GM12865 (cell line): Measurements from ENCODE around the gene BRSK2.

Experiments used
- DNase-seq: peaks from one replicate; pipeline ENCODE4 v3.0.0; 2010; ENCODE audit warnings: low read depth
- H3K4me3 ChIP-seq: 2 replicates; pipeline ENCODE4 v1.5.1; 2011; ENCODE audit warnings: mild to moderate bottlenecking, low read depth, low read length, control low read depth
- TF ChIP-seq, protein P1 (sequence below): IDR thresholded peaks from 2 replicates; pipeline ENCODE4 v1.5.1; 2011; ENCODE audit warnings: low read length, control low read depth, low read depth, inconsistent platforms; ENCODE audit not compliant: insufficient read depth; ENCODE audit errors: missing control alignments

Gene BRSK2

GRCh38 chr11:1469911-1470680, 80.4 kb downstream of the BRSK2 start:
- no peak overlapping the region for H3K4me3 ChIP-seq
- TF ChIP-seq, protein P1, sequence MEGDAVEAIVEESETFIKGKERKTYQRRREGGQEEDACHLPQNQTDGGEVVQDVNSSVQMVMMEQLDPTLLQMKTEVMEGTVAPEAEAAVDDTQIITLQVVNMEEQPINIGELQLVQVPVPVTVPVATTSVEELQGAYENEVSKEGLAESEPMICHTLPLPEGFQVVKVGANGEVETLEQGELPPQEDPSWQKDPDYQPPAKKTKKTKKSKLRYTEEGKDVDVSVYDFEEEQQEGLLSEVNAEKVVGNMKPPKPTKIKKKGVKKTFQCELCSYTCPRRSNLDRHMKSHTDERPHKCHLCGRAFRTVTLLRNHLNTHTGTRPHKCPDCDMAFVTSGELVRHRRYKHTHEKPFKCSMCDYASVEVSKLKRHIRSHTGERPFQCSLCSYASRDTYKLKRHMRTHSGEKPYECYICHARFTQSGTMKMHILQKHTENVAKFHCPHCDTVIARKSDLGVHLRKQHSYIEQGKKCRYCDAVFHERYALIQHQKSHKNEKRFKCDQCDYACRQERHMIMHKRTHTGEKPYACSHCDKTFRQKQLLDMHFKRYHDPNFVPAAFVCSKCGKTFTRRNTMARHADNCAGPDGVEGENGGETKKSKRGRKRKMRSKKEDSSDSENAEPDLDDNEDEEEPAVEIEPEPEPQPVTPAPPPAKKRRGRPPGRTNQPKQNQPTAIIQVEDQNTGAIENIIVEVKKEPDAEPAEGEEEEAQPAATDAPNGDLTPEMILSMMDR: no peak
- DNase-seq: no peak

- no peak overlapping the region for H3K4me3 ChIP-seq
- no peak for DNase-seq
Measured at GRCh38 chr11:1470681-1471611, 81.2 kb downstream of the BRSK2 start.

DNA sequence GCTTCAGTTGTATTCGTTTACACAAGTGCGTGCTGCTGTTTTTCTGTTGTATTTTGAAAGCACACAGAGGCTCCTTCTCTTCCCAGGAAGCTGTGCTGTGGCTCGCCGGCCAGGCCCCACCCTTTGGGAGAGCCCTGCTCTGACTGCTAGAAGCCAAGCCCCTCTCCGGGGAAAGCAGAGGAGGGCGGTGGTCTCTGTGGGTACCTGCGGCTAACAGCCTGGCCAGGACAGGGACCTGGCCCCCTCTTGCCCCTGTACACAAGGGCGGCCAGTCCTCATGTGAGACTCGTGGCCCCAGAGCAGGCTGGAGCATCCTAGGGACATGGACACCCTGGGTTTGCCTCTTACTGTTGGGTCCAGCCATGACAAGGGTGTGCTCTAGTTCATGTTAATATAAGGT, 82.0 kb downstream of the BRSK2 start:
- TF ChIP-seq, protein P1: no peak
- no peak overlapping the region for H3K4me3 ChIP-seq
- no peak for DNase-seq

More at GRCh38 chr11:1470681-1471611, 81.2 kb downstream of the BRSK2 start:
- TF ChIP-seq, protein P1: no peak

DNA sequence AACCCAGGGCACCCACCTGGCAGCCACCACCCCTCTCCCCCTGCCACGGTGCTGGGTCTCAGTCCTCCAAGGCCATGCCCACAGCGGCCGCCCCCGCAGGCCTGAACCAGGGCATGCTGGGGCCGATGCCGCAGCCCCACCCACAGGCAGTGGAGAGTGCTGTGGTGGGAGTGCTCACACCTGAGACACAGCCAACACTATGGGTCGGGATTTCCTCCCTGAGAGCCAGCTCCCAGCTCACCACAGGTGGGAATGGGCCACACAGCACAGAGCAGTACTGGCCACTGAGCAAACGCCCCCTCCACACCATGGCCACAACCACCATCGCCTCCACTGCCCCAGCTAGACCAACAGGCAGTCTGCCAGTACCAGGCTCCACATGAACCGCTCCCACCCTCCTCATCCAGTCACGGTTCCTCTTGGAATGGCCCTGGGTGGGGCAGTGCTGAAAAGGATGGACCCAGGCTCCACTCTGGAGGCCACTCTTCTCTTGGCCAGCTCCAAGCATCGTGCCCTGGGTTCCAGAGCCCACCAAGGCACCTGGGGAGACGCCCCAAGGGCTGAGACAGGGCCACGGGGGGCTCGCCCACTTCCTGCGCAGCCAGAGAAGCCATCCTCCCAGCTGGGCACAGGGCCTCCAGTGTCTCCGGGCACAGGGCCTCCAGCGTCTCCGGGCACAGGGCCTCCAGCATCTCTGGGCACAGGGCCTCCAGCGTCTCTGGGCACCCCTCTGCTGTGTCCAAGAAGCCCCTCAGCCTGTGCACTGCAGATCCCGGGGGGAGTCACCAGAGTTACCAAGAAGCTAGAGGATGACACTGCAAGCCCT, 82.7 kb downstream of the BRSK2 start:
- TF ChIP-seq, protein P1: no peak
- DNase-seq: no peak
- no peak overlapping the region for H3K4me3 ChIP-seq

DNA sequence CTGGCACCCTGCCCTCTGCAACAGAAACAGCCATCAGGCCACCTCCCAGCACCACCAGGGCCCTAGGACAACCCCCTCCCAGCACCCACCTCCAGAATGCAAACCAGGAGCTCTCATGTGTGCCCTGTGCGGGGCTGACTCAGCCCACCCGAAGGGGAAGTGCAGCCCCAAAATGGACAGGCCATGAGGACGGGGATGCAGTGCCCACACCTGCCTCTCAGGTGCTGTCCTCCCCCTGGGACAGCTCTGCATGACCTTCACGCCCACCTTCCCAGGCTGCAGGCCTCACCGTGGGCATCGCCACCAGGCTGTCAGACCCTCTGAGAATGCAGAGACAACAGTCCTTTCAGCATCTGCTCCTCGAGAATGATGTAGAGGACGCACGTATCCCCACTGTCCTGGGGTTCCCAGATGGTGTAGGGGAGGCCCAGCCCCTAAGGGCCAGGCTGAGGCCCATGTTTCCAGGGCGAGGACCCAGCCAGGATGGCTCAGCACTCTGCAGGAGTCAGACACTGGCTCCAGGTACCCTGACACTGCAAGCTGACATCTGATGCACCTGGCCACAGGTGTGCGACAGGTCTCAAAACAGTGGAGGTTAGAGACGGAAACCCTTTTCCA, 83.4 kb downstream of the BRSK2 start:
- DNase-seq: no peak
- no peak overlapping the region for H3K4me3 ChIP-seq
- TF ChIP-seq, protein P1: no peak

DNA sequence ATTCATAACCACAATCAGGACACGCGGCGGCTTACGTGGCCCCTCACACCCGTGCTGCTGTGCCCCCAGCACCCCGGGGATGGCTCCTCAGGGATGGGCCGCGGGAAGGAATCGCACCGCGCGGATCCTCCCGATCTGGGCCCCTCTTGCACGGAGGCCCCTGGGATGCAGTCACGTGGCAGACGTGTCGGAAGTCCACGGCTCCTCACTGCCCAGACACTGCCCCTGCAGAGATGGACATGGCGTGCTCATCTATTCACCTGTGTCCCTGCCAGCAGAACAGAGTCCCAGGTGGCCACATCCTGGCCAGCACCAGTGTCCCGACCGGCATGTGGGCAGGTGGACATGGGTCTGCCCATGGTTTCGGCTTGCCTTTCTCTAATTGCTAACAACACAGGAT, 84.1 kb downstream of the BRSK2 start:
- DNase-seq: no peak
- H3K4me3 ChIP-seq: no peak overlapping the region
- TF ChIP-seq, protein P1: no peak
